SK-N-SH (cell line): ENCODE data around the gene TRPM2. TPM values are rescaled to one million over a fixed set of nuclear protein-coding genes. Genes with fewer than 3 reads are reported as not detected.

Experiments
- CTCF ChIA-PET: fragments of 300-600, 350-600 bp; formaldehyde crosslinking; extraction: SDS; loops from one replicate; lab custom pipeline; 2021; lab: Yijun Ruan, JAX
- POLR2A ChIA-PET: fragments of 350-600 bp; sonication (Branson Sonifier 250); formaldehyde crosslinking; extraction: SDS; loops from one replicate; lab custom pipeline; 2020; ENCODE audit warnings: antibody characterized with exemption, inconsistent platforms; lab: Yijun Ruan, JAX
- DNase-seq: peaks from one replicate; pipeline ENCODE4 v3.0.0; 2012
- H2AFZ ChIP-seq: fragments of 200-600 bp; sonication (generic); 2 replicates; pipeline ENCODE4 v1.8.1; 2016; ENCODE audit warnings: antibody characterized with exemption, mild to moderate bottlenecking, low read depth
- H3F3A ChIP-seq: fragments of 200-600 bp; sonication (generic); replicated peaks from 2 replicates; pipeline ENCODE3; 2016; ENCODE audit warnings: antibody characterized with exemption, mild to moderate bottlenecking; ENCODE audit not compliant: insufficient read depth
- H3K27ac ChIP-seq, 2 experiments: fragments of 200-500 bp in 1 of 2; fragments of 200-600 bp in 1 of 2; sonication (Bioruptor generic) in 1 of 2; sonication (generic), shearing (Covaris generic) in 1 of 2; 2 replicates each; pipeline versions ENCODE4 v1.5.1 to v1.6.1; 2014 to 2016; ENCODE audit warnings: low read depth in 2 of 2, inconsistent platforms in 1 of 2, low read length in 1 of 2, mild to moderate bottlenecking in 1 of 2, mixed read lengths in 1 of 2
- H3K27me3 ChIP-seq: fragments of 200-600 bp; sonication (generic), shearing (Covaris generic); 2 replicates; pipeline ENCODE4 v1.6.1; 2016; ENCODE audit warnings: mixed run types; ENCODE audit not compliant: insufficient read depth
- H3K36me3 ChIP-seq, 2 experiments: fragments of 200-500 bp in 1 of 2; fragments of 200-600 bp in 1 of 2; sonication (Bioruptor generic) in 1 of 2; sonication (generic) in 1 of 2; replicated peaks in 1 of 2; 2 replicates each; pipeline versions ENCODE3 to v1.5.1; 2014 to 2016; ENCODE audit warnings: low read length in 1 of 2, mild to moderate bottlenecking in 1 of 2; ENCODE audit not compliant: insufficient read depth in 2 of 2, control insufficient read depth in 1 of 2
- H3K4me1 ChIP-seq, 2 experiments: fragments of 200-500 bp in 1 of 2; fragments of 200-600 bp in 1 of 2; sonication (Bioruptor generic) in 1 of 2; sonication (generic), shearing (Covaris generic) in 1 of 2; 2 replicates each; pipeline versions ENCODE4 v1.5.1 to v1.6.1; 2014 to 2016; ENCODE audit warnings: low read depth in 1 of 2, low read length in 1 of 2, mixed run types in 1 of 2; ENCODE audit not compliant: insufficient read depth in 2 of 2, control insufficient read depth in 1 of 2
- H3K4me2 ChIP-seq: fragments of 200-600 bp; sonication (generic), shearing (Covaris generic); 2 replicates; pipeline ENCODE4 v1.6.1; 2017; ENCODE audit warnings: mixed run types
- H3K4me3 ChIP-seq, 2 experiments: fragments of 200-500 bp in 1 of 2; fragments of 200-600 bp in 1 of 2; sonication (Bioruptor generic) in 1 of 2; sonication (generic), shearing (Covaris generic) in 1 of 2; 2 replicates each; pipeline versions ENCODE4 v1.5.1 to v1.8.1; 2014 to 2016; ENCODE audit warnings: low read depth in 2 of 2, inconsistent platforms in 1 of 2, low read length in 1 of 2, mild to moderate bottlenecking in 1 of 2, mixed read lengths in 1 of 2, moderate library complexity in 1 of 2
- H3K79me2 ChIP-seq: fragments of 200-600 bp; sonication (generic); 2 replicates; pipeline ENCODE4 v1.8.1; 2017; ENCODE audit warnings: mild to moderate bottlenecking; ENCODE audit not compliant: insufficient read depth
- H3K9ac ChIP-seq: fragments of 200-600 bp; sonication (generic); 2 replicates; pipeline ENCODE4 v1.6.1; 2017; ENCODE audit warnings: mixed run types
- H3K9me2 ChIP-seq: fragments of 200-600 bp; sonication (generic); 2 replicates; pipeline ENCODE4 v1.6.1; 2017; ENCODE audit warnings: mixed run types
- H3K9me3 ChIP-seq: fragments of 200-600 bp; sonication (generic); 2 replicates; pipeline ENCODE4 v1.6.1; 2017; ENCODE audit warnings: mixed run types, mild to moderate bottlenecking, moderate library complexity
- H4K20me1 ChIP-seq: fragments of 200-600 bp; sonication (generic); 2 replicates; pipeline ENCODE4 v1.6.1; 2017; ENCODE audit warnings: mild to moderate bottlenecking, mixed run types; ENCODE audit not compliant: insufficient read depth
- CTCF ChIP-seq: fragments of 200-600 bp; sonication (generic); IDR thresholded peaks from 2 replicates; pipeline ENCODE4 v1.6.1; 2017; ENCODE audit warnings: antibody characterized with exemption, mild to moderate bottlenecking, moderate library complexity
- ELF1 ChIP-seq: IDR thresholded peaks from 2 replicates; pipeline ENCODE4 v1.4.0; 2012
- EZH2phosphoT487 ChIP-seq: fragments of 200-600 bp; sonication (generic); IDR thresholded peaks from 2 replicates; pipeline ENCODE4 v1.6.1; 2017; ENCODE audit warnings: low read depth, mixed run types, mild to moderate bottlenecking, antibody characterized with exemption, moderate library complexity, borderline replicate concordance
- FOSL2 ChIP-seq: IDR thresholded peaks from 2 replicates; pipeline ENCODE4 v1.4.0; 2012; ENCODE audit warnings: low read depth, mild to moderate bottlenecking, moderate library complexity, borderline replicate concordance
- FOXJ3 ChIP-seq: sonication (generic); formaldehyde crosslinking; IDR thresholded peaks from 2 replicates; pipeline ENCODE4 v1.5.1; 2020; ENCODE audit warnings: mild to moderate bottlenecking, missing genetic modification reagents
- FOXM1 ChIP-seq: IDR thresholded peaks from 2 replicates; pipeline ENCODE4 v1.4.0; 2012; ENCODE audit warnings: low read depth, mild to moderate bottlenecking
- GATA2 ChIP-seq: sonication (generic); formaldehyde crosslinking; IDR thresholded peaks from 2 replicates; pipeline ENCODE4 v1.5.0; 2020; ENCODE audit warnings: mild to moderate bottlenecking, missing genetic modification reagents
- IRF3 ChIP-seq: fragments of 150-350 bp; IDR thresholded peaks from 2 replicates; pipeline ENCODE4 v1.6.1; 2016; ENCODE audit warnings: mild to moderate bottlenecking, low read depth, low read length
- MXI1 ChIP-seq: IDR thresholded peaks from 2 replicates; pipeline ENCODE4 v1.6.1; 2012; ENCODE audit warnings: mild to moderate bottlenecking, low read depth, low read length, improper control_type of control experiment
- NFIC ChIP-seq: IDR thresholded peaks from 2 replicates; pipeline ENCODE4 v1.4.0; 2012; ENCODE audit warnings: borderline replicate concordance
- POLR2AphosphoS5 ChIP-seq: IDR thresholded peaks from 2 replicates; pipeline ENCODE4 v1.6.1; 2012; ENCODE audit warnings: low read depth, low read length
- RXRA ChIP-seq: IDR thresholded peaks from 2 replicates; pipeline ENCODE4 v1.4.0; 2012; ENCODE audit warnings: low read depth, mild to moderate bottlenecking, borderline replicate concordance
- SIN3A ChIP-seq: IDR thresholded peaks from 2 replicates; pipeline ENCODE4 v1.6.1; 2012; ENCODE audit warnings: low read depth, mild to moderate bottlenecking, low read length, moderate library complexity, borderline replicate concordance
- TAF1 ChIP-seq: IDR thresholded peaks from 2 replicates; pipeline ENCODE4 v1.6.1; 2012; ENCODE audit warnings: low read depth, mild to moderate bottlenecking, low read length, moderate library complexity, borderline replicate concordance
- TCF12 ChIP-seq: IDR thresholded peaks from 2 replicates; pipeline ENCODE4 v1.4.0; 2012
- TEAD4 ChIP-seq: IDR thresholded peaks from 2 replicates; pipeline ENCODE4 v1.4.0; 2012; ENCODE audit warnings: mild to moderate bottlenecking, borderline replicate concordance; ENCODE audit not compliant: insufficient read depth
- USF1 ChIP-seq: IDR thresholded peaks from 2 replicates; pipeline ENCODE4 v1.4.0; 2012; ENCODE audit warnings: low read depth, borderline replicate concordance
- USF2 ChIP-seq: fragments of 150-350 bp; IDR thresholded peaks from 2 replicates; pipeline ENCODE4 v1.6.1; 2017; ENCODE audit warnings: antibody characterized with exemption, low read length, low read depth, borderline replicate concordance
- YY1 ChIP-seq: IDR thresholded peaks from 2 replicates; pipeline ENCODE4 v1.4.0; 2012; ENCODE audit warnings: low read depth, mild to moderate bottlenecking
- WGBS: methylation state at CpG from one replicate; pipeline ENCODE4 v1.1.6; 2017; ENCODE audit warnings: low lambda C conversion rate; 5-methylcytosine and 5-hydroxymethylcytosine counted together
- polyA plus RNA-seq, 3 experiments: library from polyadenylated mRNA; depleted of rRNA; stranded (reverse); fragments of >200 nt; gene quantifications; 2 replicates each; pipeline ENCODE4 v1.2.3, GENCODE V29; 2012

The TRPM2 gene
- polyA plus RNA-seq, 1 of the 3 experiments (the other 2 are of a cell fraction): not detected

GRCh38 chr21:44392916-44393315 is 39.5 kb downstream of the TRPM2 start:
- CTCF ChIA-PET: no interaction called here
- TF ChIP-seq EZH2phosphoT487 (no peak), YY1 (no peak), TEAD4 (no peak), TCF12 (no peak), USF2 (no peak), CTCF (no peak), FOXJ3 (no peak), USF1 (no peak), MXI1 (no peak), FOSL2 (no peak), ELF1 (no peak), NFIC (no peak), RXRA (no peak), POLR2AphosphoS5 (no peak), FOXM1 (no peak), GATA2 (CRISPR knock-in tag) (no peak), SIN3A (no peak), IRF3 (no peak), TAF1 (no peak)
- TF ChIP-seq, all 33 proteins: peak for 0

More at GRCh38 chr21:44392916-44393315, 39.5 kb downstream of the TRPM2 start:
- Histone ChIP-seq H3K9me2 (no peaks in the 10 kb centered on the region), H3K27ac (no peak overlapping the region), H2AFZ (no peak overlapping the region), H3K4me3 (no peak overlapping the region), H4K20me1 (no peaks in the 10 kb centered on the region), H3F3A (no peaks in the 10 kb centered on the region), H3K36me3 (no peaks in the 10 kb centered on the region), H3K4me1 (no peaks in the 10 kb centered on the region; a peak in 1 of 4 replicates), H3K9me3 (no peaks in the 10 kb centered on the region), H3K9ac (no peak overlapping the region), H3K27me3 (peaks cover 38% of the 10 kb centered on the region; the same call in 1 of the 2 replicates), H3K4me2 (no peak overlapping the region), H3K79me2 (no peaks in the 10 kb centered on the region)
- WGBS: 18% methylated on average over 2 of the region's 2 CpGs
- POLR2A ChIA-PET: no interaction called here
- DNase-seq: peak; percentile 6
